Psoas muscle (tissue), 8 donors: ENCODE data around the gene LIN28A. TPM values are rescaled to one million over a fixed set of nuclear protein-coding genes. Genes with fewer than 3 reads are reported as not detected.
A peak's percentile ranks its signal among the peaks of the same experiment; 100 is the strongest.

Experiments used
- ATAC-seq, 4 donors: fragments of 200-7000 bp; cut with Tn5 transposase; one replicate each; pipeline ENCODE4 v1.9.1; 2020; ENCODE audit warnings: moderate library complexity in 3 of 4, mild to moderate bottlenecking in 2 of 4
- DNase-seq, 2 donors: peaks; one replicate each; pipeline ENCODE4 v3.0.0-alpha.2; 2020
- H3K27ac ChIP-seq: fragments of 200-600 bp; one replicate; pipeline ENCODE4 v1.8.0; 2022
- H3K27me3 ChIP-seq, 3 donors: fragments of 200-600 bp in 1 of 3; one replicate each; pipeline versions ENCODE4 v1.6.1 to v1.8.0; 2013 to 2022; ENCODE audit warnings: low read length in 2 of 3, mild to moderate bottlenecking in 2 of 3, moderate library complexity in 1 of 3; ENCODE audit not compliant: insufficient read depth in 3 of 3
- H3K36me3 ChIP-seq, 2 donors: fragments of 200-600 bp in 1 of 2; one replicate each; pipeline versions ENCODE4 v1.6.1 to v1.8.0; 2013 to 2022; ENCODE audit warnings: low read depth in 1 of 2, mild to moderate bottlenecking in 1 of 2, moderate library complexity in 1 of 2; ENCODE audit not compliant: insufficient read depth in 1 of 2
- H3K4me1 ChIP-seq: fragments of 200-600 bp; one replicate; pipeline ENCODE4 v1.8.0; 2022
- H3K4me3 ChIP-seq: fragments of 200-600 bp; one replicate; pipeline ENCODE4 v1.8.0; 2022; ENCODE audit warnings: mild to moderate bottlenecking
- H3K9me3 ChIP-seq: fragments of 200-600 bp; one replicate; pipeline ENCODE4 v1.8.0; 2022
- CTCF ChIP-seq: fragments of 200-600 bp; IDR thresholded peaks from one replicate; pipeline ENCODE4 v1.8.0; 2022; ENCODE audit warnings: antibody characterized with exemption
- WGBS, 3 donors: extraction: QIAGEN DNeasy Blood & Tissue Kit; methylation state at CpG; one replicate each; pipeline versions ENCODE4 v1.1.6 to v1.1.7; 2013; 5-methylcytosine and 5-hydroxymethylcytosine counted together
- intact Hi-C, 2 donors: fragments of 100-400 bp; cut with DNase I; formaldehyde crosslinking; loops; one replicate each; pipeline versions ENCODE4 v1.11.0 to v1.14.2; 2022
- long read RNA-seq, 2 donors: library from polyadenylated mRNA; unstranded; transcript quantifications; one replicate each; pipeline ENCODE4 v2.0.0, GENCODE V29; 2021
- polyA plus RNA-seq, 3 donors: library from polyadenylated mRNA; stranded (reverse); fragments of 200-250 nt; gene quantifications; one replicate each; pipeline ENCODE4 v1.2.3, GENCODE V29; 2013
- total RNA-seq, 4 donors: library from RNA; stranded (reverse); fragmentation: NEBNext Ultra II Directional in 2 of 4; extraction: Animal tissue kit (Norgen Biotek cat#: 25700) in 2 of 4; gene quantifications; one replicate each; pipeline versions ENCODE4 v1.2.1 to v1.2.4, GENCODE V29; 2021 to 2023
- donor health status: healthy with polysubstance abuse.
- donor health status: DM: no; HTN: no; CAD: no; lungs with moderate emphysema.
- donor health status: Bipolar disorder and iron deficiency.
- donor health status: healthy.
- donor health status: DM: yes; HTN: yes; CAD: no.
- donor health status: DM: no; HTN: no; CAD: no.
- donor health status: DM: no; HTN: no; CAD: no.
- donor health status: DM: yes; HTN: yes; CAD: no.

LIN28A gene
- total RNA-seq (not detected), polyA plus RNA-seq (not detected)
- long read RNA-seq, donor 1: 0 reads
- long read RNA-seq, donor 2: 0 reads

GRCh38 chr1:26410706-26411623 is at the start of gene LIN28A:
Gene LIN28A, plus strand, starts transcription at chr1:26410817. Its CDS starts 75 bp downstream, at chr1:26410892.
- H3K36me3 ChIP-seq: no peaks in the 10 kb centered on the region
- 1 to 2% (median 1%) methylated on average over 66 to 70 of the region's 70 CpGs for WGBS, 3 donors
- intact Hi-C loops: no loop called here
- TF ChIP-seq CTCF: no peak
- H3K27me3 ChIP-seq: peaks cover 0 to 66% (median 29%) of the 10 kb centered on the region in 3 donors
- DNase-seq: no peak
- H3K4me3 ChIP-seq: no peak within 1 kb of the TSS
- no peaks in the 10 kb centered on the region for H3K9me3 ChIP-seq
- H3K27ac ChIP-seq: no peak within 1 kb of the TSS
- no peak for ATAC-seq
- H3K4me1 ChIP-seq: no peaks in the 10 kb centered on the region

GRCh38 chr1:26361605-26362122 is 49.0 kb upstream of the LIN28A start:
- Histone ChIP-seq H3K4me3 (no peak overlapping the region), H3K36me3 (no peaks in the 10 kb centered on the region), H3K27me3 (peaks cover 0 to 73% (median 15%) of the 10 kb centered on the region in 3 donors), H3K4me1 (no peaks in the 10 kb centered on the region), H3K27ac (no peak overlapping the region), H3K9me3 (no peaks in the 10 kb centered on the region)
- ATAC-seq (no peak), DNase-seq (peak in 1 of 2 donors; percentile 29)
- TF ChIP-seq CTCF: no peak
- intact Hi-C loops: no loop called here
- WGBS, 3 donors: 81 to 90% (median 84%) methylated on average over 12 of the region's 12 CpGs

- ATAC-seq: no peak
- H3K9me3 ChIP-seq: no peaks in the 10 kb centered on the region
- H3K4me1 ChIP-seq: no peaks in the 10 kb centered on the region
- H3K27ac ChIP-seq: no peak overlapping the region
- H3K27me3 ChIP-seq: peaks cover 0 to 68% (median 15%) of the 10 kb centered on the region in 3 donors
- WGBS, 3 donors: 85 to 93% (median 88%) methylated on average over 3 of the region's 3 CpGs
- DNase-seq: peak in 1 of 2 donors; percentile 8
- TF ChIP-seq CTCF: no peak
- intact Hi-C loops: no loop called here
- no peak overlapping the region for H3K4me3 ChIP-seq
- no peaks in the 10 kb centered on the region for H3K36me3 ChIP-seq
These were observed 48.3 kb upstream of the LIN28A start for GRCh38 chr1:26362331-26362730.

GRCh38 chr1:26363549-26364448 is 46.8 kb upstream of the LIN28A start:
- peaks cover 0 to 54% (median 15%) of the 10 kb centered on the region in 3 donors for H3K27me3 ChIP-seq
- WGBS, 3 donors: 27 to 36% (median 34%) methylated on average over 26 of the region's 26 CpGs
- H3K9me3 ChIP-seq: no peaks in the 10 kb centered on the region
- intact Hi-C loops: no loop called here
- H3K36me3 ChIP-seq: no peaks in the 10 kb centered on the region
- peak; percentile 85 for TF ChIP-seq CTCF
- DNase-seq (peak; percentile 80 to 83), ATAC-seq (peak; percentile 63 to 84 (median 77))
- no peak overlapping the region for H3K27ac ChIP-seq
- no peak overlapping the region for H3K4me3 ChIP-seq
- H3K4me1 ChIP-seq: no peaks in the 10 kb centered on the region
